K562 (cell line): ENCODE data around the gene NUP62. TPM values are rescaled to one million over a fixed set of nuclear protein-coding genes. Genes with fewer than 3 reads are reported as not detected.
A peak's percentile ranks its signal among the peaks of the same experiment; 100 is the strongest.

Experiments
- ATAC-seq: fragments of 200-7000 bp; cut with Tn5 transposase; 3 replicates; pipeline ENCODE4 v1.9.1; 2020; ENCODE audit warnings: moderate library complexity
- BruUV-seq: library from RNA; stranded (reverse); fragments of 400-500 nt; replicated peaks from 2 replicates; lab custom pipeline; 2021; lab: Mats Ljungman, UMichigan
- CTCF ChIA-PET: fragments of 300-600 bp; formaldehyde crosslinking; extraction: SDS; loops from one replicate; lab custom pipeline; 2021; ENCODE audit warnings: low intra/inter-chr PET ratio; lab: Yijun Ruan, JAX
- POLR2A ChIA-PET: fragments of 300-600, 350-650 bp; sonication (Branson Sonifier 250); formaldehyde crosslinking; extraction: SDS; loops from one replicate; lab custom pipeline; 2021; ENCODE audit warnings: antibody characterized with exemption, inconsistent platforms; lab: Yijun Ruan, JAX
- DNase-seq, 4 experiments: peaks; one replicate each; pipeline versions ENCODE4 v3.0.0 to v3.0.0-alpha.2; 2011 to 2018; ENCODE audit warnings: low spot score in 3 of 4, mixed read lengths in 3 of 4; ENCODE audit errors: extremely low read depth in 1 of 4
- FAIRE-seq: peaks from 2 replicates; lab custom pipeline; 2011; peaks lifted over from hg19 to GRCh38; lab: Jason Lieb, UNC
- H2AFZ ChIP-seq: 2 replicates; pipeline ENCODE4 v1.6.0; 2011; ENCODE audit warnings: low read depth, low read length, control low read depth, inconsistent platforms
- H3K27ac ChIP-seq: fragments of 200-600 bp; 3 replicates; pipeline ENCODE4 v1.8.0; 2011; ENCODE audit warnings: low read depth, mild to moderate bottlenecking, control low read depth, inconsistent platforms, low read length, moderate library complexity, mixed read lengths; ENCODE audit errors: extremely low read depth
- H3K27me3 ChIP-seq, 2 experiments: fragments of 300-600 bp in 1 of 2; 2 replicates in 1 of 2; 3 replicates in 1 of 2; pipeline versions ENCODE4 v1.6.0 to v1.8.0; 2011; ENCODE audit warnings: inconsistent platforms in 2 of 2, low read length in 2 of 2, mild to moderate bottlenecking in 1 of 2, mixed read lengths in 1 of 2, moderate library complexity in 1 of 2; ENCODE audit not compliant: control insufficient read depth in 2 of 2, insufficient read depth in 2 of 2
- H3K36me3 ChIP-seq: fragments of 300-600 bp; 3 replicates; pipeline ENCODE4 v1.8.0; 2011; ENCODE audit warnings: mild to moderate bottlenecking, low read length, inconsistent platforms; ENCODE audit not compliant: control insufficient read depth, insufficient read depth
- H3K4me1 ChIP-seq, 2 experiments: fragments of 200-600 bp in 1 of 2; replicated peaks in 1 of 2; 2 replicates in 1 of 2; 3 replicates in 1 of 2; pipeline versions ENCODE4 v1.5.1 to v1.8.0; 2011; ENCODE audit warnings: inconsistent platforms in 2 of 2, low read length in 2 of 2, mild to moderate bottlenecking in 1 of 2, mixed read lengths in 1 of 2, moderate library complexity in 1 of 2; ENCODE audit not compliant: control insufficient read depth in 2 of 2, insufficient read depth in 2 of 2
- H3K4me2 ChIP-seq: 2 replicates; pipeline ENCODE4 v1.6.1; 2011; ENCODE audit warnings: low read length, control low read depth, inconsistent platforms, mixed read lengths; ENCODE audit not compliant: insufficient read depth
- H3K4me3 ChIP-seq: fragments of 200-600 bp; sonication (generic), shearing (Covaris generic); 2 replicates; pipeline ENCODE4 v1.5.1; 2016; ENCODE audit warnings: control low read depth, inconsistent platforms
- H3K79me2 ChIP-seq: fragments of 200-600 bp; 3 replicates; pipeline ENCODE4 v1.8.0; 2011; ENCODE audit warnings: low read length, inconsistent platforms; ENCODE audit not compliant: control insufficient read depth, insufficient read depth
- H3K9ac ChIP-seq, 2 experiments: 2 replicates each; pipeline versions ENCODE4 v1.6.0 to v1.6.1; 2011; ENCODE audit warnings: low read depth in 2 of 2, low read length in 2 of 2, control low read depth in 1 of 2, inconsistent platforms in 1 of 2, mild to moderate bottlenecking in 1 of 2, mixed read lengths in 1 of 2; ENCODE audit not compliant: insufficient read depth in 1 of 2
- H3K9me1 ChIP-seq: one replicate; pipeline ENCODE4 v1.6.0; 2011; ENCODE audit warnings: inconsistent platforms, mild to moderate bottlenecking, low read length, moderate library complexity; ENCODE audit not compliant: control insufficient read depth, insufficient read depth
- H3K9me3 ChIP-seq: replicated peaks from 2 replicates; pipeline ENCODE4 v1.5.1; 2011; ENCODE audit warnings: low read depth, low read length, inconsistent platforms; ENCODE audit not compliant: control insufficient read depth, insufficient read depth
- H4K20me1 ChIP-seq: replicated peaks from 2 replicates; pipeline ENCODE4 v1.6.1; 2011; ENCODE audit warnings: low read length, inconsistent platforms, mixed read lengths; ENCODE audit not compliant: control insufficient read depth, insufficient read depth
- MYBL2 ChIP-seq, 2 experiments: fragments of 450-650 bp in 1 of 2; sonication (generic) in 1 of 2; formaldehyde crosslinking in 1 of 2; IDR thresholded peaks; 2 replicates each; pipeline versions ENCODE4 v1.6.1 to v1.8.1; 2017 to 2022; ENCODE audit warnings: borderline replicate concordance in 1 of 2, inconsistent platforms in 1 of 2, low read depth in 1 of 2, mild to moderate bottlenecking in 1 of 2, missing genetic modification reagents in 1 of 2, moderate library complexity in 1 of 2
- SREBF1 ChIP-seq: fragments of 150-350 bp; IDR thresholded peaks from 2 replicates; pipeline ENCODE4 v1.6.1; 2014; ENCODE audit warnings: antibody characterized with exemption, low read depth, low read length, borderline replicate concordance
- ZFP36 ChIP-seq: fragments of 150-350 bp; IDR thresholded peaks from 2 replicates; pipeline ENCODE4 v1.6.1; 2018; ENCODE audit warnings: low read length, low read depth; ENCODE audit not compliant: partially characterized antibody
- ZNF449 ChIP-seq: fragments of 250-450 bp; sonication (Bioruptor Pico); IDR thresholded peaks from 2 replicates; pipeline ENCODE4 v1.8.0; 2022; ENCODE audit warnings: moderate library complexity, mild to moderate bottlenecking, inconsistent platforms
- WGBS: fragments of 100-300 bp; shearing (Covaris generic); methylation state at CpG from one replicate; pipeline ENCODE4 v1.1.6; 2016; ENCODE audit warnings: low coverage, mixed read lengths; ENCODE audit not compliant: insufficient coverage; ENCODE audit errors: missing lambda C conversion rate; 5-methylcytosine and 5-hydroxymethylcytosine counted together
- in situ Hi-C: fragments of 300-500 bp; cut with MboI; formaldehyde crosslinking; loops from 4 replicates; pipeline ENCODE4 v1.15.0; 2018; ENCODE audit warnings: inconsistent platforms, mixed read lengths
- intact Hi-C: fragments of 100-400 bp; cut with micrococcal nuclease; formaldehyde crosslinking; loops from 2 replicates; pipeline ENCODE4 v1.14.2; 2022
- polyA plus RNA-seq, 8 experiments: library from polyadenylated mRNA; depleted of rRNA in 4 of 8; stranded (reverse) in 5 of 8; unstranded in 3 of 8; fragments of >200 nt; fragmentation: Nextera tagmentation in 2 of 8; fragmentation: Illumina TruSeq in 1 of 8; extraction: Ambion mirVana in 2 of 8; extraction: Trizol in 1 of 8; gene quantifications; 2 replicates each; pipeline versions ENCODE4 v1.2.1 to v1.2.3, GENCODE V29; 2011 to 2014; ENCODE audit warnings: inconsistent platforms in 1 of 8, missing spikeins in 1 of 8
- total RNA-seq, 7 experiments: library from RNA; depleted of rRNA in 6 of 7; stranded (reverse); fragments of >200 nt in 6 of 7; fragmentation: Illumina TruSeq in 2 of 7; extraction: Trizol in 2 of 7; gene quantifications; 2 replicates each; pipeline versions ENCODE4 v1.2.1 to v1.2.3, GENCODE V29; 2011 to 2021; ENCODE audit warnings: low replicate concordance in 1 of 7

Gene NUP62
- total and polyA plus RNA-seq, 9 of the 15 experiments (the other 6 are each of a cell fraction or from before 2014, with no cell fraction given) = 16.9 to 109 (median 66.0) TPM

GRCh38 chr19:49875857-49876421 is 53.4 kb downstream of the NUP62 start (continued):
- no peak for TF ChIP-seq MYBL2 (IDR thresholded peaks at IDR 0.05; ENCODE audit: low read depth)
- no peak for TF ChIP-seq MYBL2 (CRISPR knock-in tag; IDR thresholded peaks at IDR 0.05; ENCODE audit: borderline replicate concordance)

- ChIA-PET CTCF (no interaction called here), POLR2A (interaction anchor here (0.6 to 3.0 kb wide), 8 partner anchors 9 to 283 kb away, joined by 3 to 16 read pairs (median 3); partner anchors contain the start of gene PTOV1)
- H3K9ac ChIP-seq = peak overlapping the region; percentile 98 to 99
- in situ Hi-C loops (loop anchor here (10.0 kb wide), 1 partner anchor 380 kb away; the partner anchor contains the start of gene RPS11), intact Hi-C loops (loop anchor here (10.0 kb wide), 1 partner anchor 160 kb away; no protein-coding TSS in a partner anchor)
- no peak for FAIRE-seq
- peak; percentile 57 for TF ChIP-seq ZFP36
- TF ChIP-seq ZNF449 (CRISPR knock-in tag) = no peak
- TF ChIP-seq SREBF1 = no peak
- H3K27me3 ChIP-seq = no peaks in the 10 kb centered on the region
- DNase-seq = no peak
- peaks cover 51% of the 10 kb centered on the region for H3K36me3 ChIP-seq
- no peak for ATAC-seq
- H3K79me2 ChIP-seq = peaks cover 41% of the 10 kb centered on the region
- H3K27ac ChIP-seq = peak overlapping the region; percentile 99
- no peaks in the 10 kb centered on the region for H4K20me1 ChIP-seq
- peaks cover 4% of the 10 kb centered on the region for H3K9me1 ChIP-seq
- WGBS = 42% methylated on average over 4 of the region's 4 CpGs
- no peaks in the 10 kb centered on the region for H3K9me3 ChIP-seq
- H3K4me2 ChIP-seq = peak overlapping the region; percentile 99
- H3K4me1 ChIP-seq = peaks cover 13 to 74% of the 10 kb centered on the region in 2 experiments; a peak in 4 of 5 replicates
- no TSS peak for BruUV-seq
- no peak overlapping the region for H2AFZ ChIP-seq
- H3K4me3 ChIP-seq = peak overlapping the region; percentile 84
Measured at GRCh38 chr19:49875177-49875576, 54.1 kb downstream of the NUP62 start.
